ENCODE results near the gene IL17RD. TPM values are rescaled to one million over a fixed set of nuclear protein-coding genes. Genes with fewer than 3 reads are reported as not detected.
A peak's percentile ranks its signal among the peaks of the same experiment; 100 is the strongest.

The IL17RD gene
- polyA plus RNA-seq, 2 donors = 0.31 to 0.69 TPM

DNA sequence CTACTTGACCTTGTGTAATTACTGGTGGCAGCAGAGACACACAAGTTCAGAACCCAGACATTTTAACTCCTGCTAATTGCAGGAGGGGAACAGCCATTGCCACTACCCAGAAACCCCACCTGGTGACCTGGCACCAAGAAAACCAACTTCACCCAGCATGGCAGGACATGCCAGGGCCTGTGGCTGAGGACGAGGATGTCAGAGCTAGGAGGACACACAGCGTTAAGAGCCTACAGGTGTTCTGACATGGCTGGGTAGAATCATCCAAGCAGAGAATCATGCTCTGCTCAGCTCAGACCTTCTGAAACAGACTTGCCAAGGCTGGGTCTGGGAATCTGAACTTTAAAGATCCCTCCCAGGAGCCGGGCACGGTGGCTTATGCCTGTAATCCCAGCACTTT, 116.4 kb downstream of the IL17RD start:
- H3K9me3 ChIP-seq (ENCODE audit: control insufficient read depth in 2 of 2, insufficient read depth in 1 of 2, low read depth in 1 of 2, low read length in 1 of 2) = no peaks in the 10 kb centered on the region
- 45 to 67% methylated on average over 4 of the region's 4 CpGs for WGBS, 2 donors
- H3K27ac ChIP-seq (ENCODE audit: low read depth in 2 of 2, low read length in 1 of 2) = peak overlapping the region; percentile 77 to 88
- no peaks in the 10 kb centered on the region for H3K27me3 ChIP-seq (ENCODE audit: control insufficient read depth in 1 of 2, insufficient read depth in 2 of 2, low read length in 2 of 2)
- no peak overlapping the region for H3K4me3 ChIP-seq (ENCODE audit: low read depth in 1 of 2, low read length in 2 of 2)
- H3K4me1 ChIP-seq (ENCODE audit: control insufficient read depth in 2 of 2, insufficient read depth in 2 of 2, low read length in 1 of 2) = peaks cover 2 to 21% of the 10 kb centered on the region in 2 donors
- no peaks in the 10 kb centered on the region for H3K36me3 ChIP-seq (ENCODE audit: control insufficient read depth in 2 of 2, insufficient read depth in 2 of 2, low read length in 1 of 2)

DNA sequence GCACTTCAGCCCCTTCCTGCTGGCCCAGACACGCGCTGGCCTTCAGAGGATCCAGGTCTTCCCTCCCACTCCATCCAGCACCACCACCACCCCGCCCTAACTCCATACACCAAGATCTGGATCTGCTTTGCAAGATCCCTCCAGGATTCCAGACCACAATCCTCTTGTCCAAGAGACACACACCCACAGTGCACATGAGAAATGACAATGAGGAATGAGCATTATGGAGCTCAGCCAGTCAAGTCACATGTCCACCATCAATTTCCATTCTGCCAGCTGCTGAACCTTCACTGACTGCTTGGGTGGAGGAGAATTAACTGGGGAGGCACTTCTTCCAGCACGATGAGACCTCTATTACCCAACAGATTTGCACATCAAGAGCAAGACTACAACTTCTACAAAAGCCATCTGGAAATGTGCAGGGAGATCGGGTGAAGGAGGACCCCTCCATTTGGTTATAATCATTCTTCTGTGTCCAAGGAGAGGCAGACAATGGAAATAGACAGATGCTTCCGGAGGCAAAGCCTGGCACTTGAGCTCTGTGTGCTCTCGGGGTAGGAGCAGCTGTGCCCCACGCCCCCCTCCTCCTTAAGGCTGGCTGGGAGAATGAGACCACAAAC, 117.0 kb downstream of the IL17RD start:
- Histone ChIP-seq H3K27me3 (ENCODE audit: control insufficient read depth in 1 of 2, insufficient read depth in 2 of 2, low read length in 2 of 2) (no peaks in the 10 kb centered on the region), H3K9me3 (ENCODE audit: control insufficient read depth in 2 of 2, insufficient read depth in 1 of 2, low read depth in 1 of 2, low read length in 1 of 2) (no peaks in the 10 kb centered on the region), H3K4me3 (ENCODE audit: low read depth in 1 of 2, low read length in 2 of 2) (no peak overlapping the region), H3K36me3 (ENCODE audit: control insufficient read depth in 2 of 2, insufficient read depth in 2 of 2, low read length in 1 of 2) (no peaks in the 10 kb centered on the region), H3K27ac (ENCODE audit: low read depth in 2 of 2, low read length in 1 of 2) (peak overlapping the region; percentile 77 to 88), H3K4me1 (ENCODE audit: control insufficient read depth in 2 of 2, insufficient read depth in 2 of 2, low read length in 1 of 2) (peaks cover 2 to 20% of the 10 kb centered on the region in 2 donors)
- WGBS, 2 donors = 30 to 45% methylated on average over 8 of the region's 8 CpGs

DNA sequence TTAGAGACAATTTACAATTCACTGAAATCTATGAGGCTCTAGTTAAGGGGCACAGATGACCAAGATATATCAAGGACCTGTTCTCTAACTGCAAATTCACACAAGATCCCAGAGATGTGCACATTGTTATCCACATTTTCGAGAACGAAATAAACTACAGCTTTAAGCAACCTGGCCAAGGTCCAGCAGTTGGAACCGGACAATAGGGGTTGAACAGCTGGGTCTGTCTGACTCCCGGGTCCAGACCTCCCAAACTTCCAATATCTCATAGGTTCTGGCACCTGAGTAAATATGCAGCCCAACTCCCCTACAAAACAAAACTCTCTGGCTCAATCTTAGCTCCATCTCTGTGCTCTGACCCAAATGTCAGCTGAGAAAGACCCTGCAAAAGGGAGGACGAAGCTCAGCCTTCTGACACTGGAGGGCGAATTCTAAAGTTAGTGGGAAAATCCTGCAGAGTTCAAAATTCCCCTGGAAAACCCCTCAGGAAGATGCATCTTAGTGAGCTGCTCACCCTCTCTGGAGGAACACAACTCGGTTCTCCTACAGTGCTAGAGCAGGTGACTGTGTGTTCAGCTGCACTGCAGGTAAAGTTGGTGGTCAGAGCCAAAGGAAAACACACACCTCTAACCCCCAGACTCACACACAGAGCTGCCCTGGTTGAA, 118.9 kb downstream of the IL17RD start:
- Histone ChIP-seq H3K27ac (ENCODE audit: low read depth in 2 of 2, low read length in 1 of 2) (no peak overlapping the region), H3K36me3 (ENCODE audit: control insufficient read depth in 2 of 2, insufficient read depth in 2 of 2, low read length in 1 of 2) (no peaks in the 10 kb centered on the region), H3K4me3 (ENCODE audit: low read depth in 1 of 2, low read length in 2 of 2) (no peak overlapping the region), H3K27me3 (ENCODE audit: control insufficient read depth in 1 of 2, insufficient read depth in 2 of 2, low read length in 2 of 2) (no peaks in the 10 kb centered on the region), H3K9me3 (ENCODE audit: control insufficient read depth in 2 of 2, insufficient read depth in 1 of 2, low read depth in 1 of 2, low read length in 1 of 2) (no peaks in the 10 kb centered on the region), H3K4me1 (ENCODE audit: control insufficient read depth in 2 of 2, insufficient read depth in 2 of 2, low read length in 1 of 2) (peaks cover 2 to 19% of the 10 kb centered on the region in 2 donors)
- WGBS, 2 donors = 40 to 42% methylated on average over 7 of the region's 7 CpGs

GRCh38 chr3:57043518-57043917, 121.6 kb downstream of the IL17RD start:
- H3K36me3 ChIP-seq (ENCODE audit: control insufficient read depth in 2 of 2, insufficient read depth in 2 of 2, low read length in 1 of 2) = no peaks in the 10 kb centered on the region
- H3K4me1 ChIP-seq (ENCODE audit: control insufficient read depth in 2 of 2, insufficient read depth in 2 of 2, low read length in 1 of 2) = peaks cover 0 to 7% of the 10 kb centered on the region in 2 donors
- no peak overlapping the region for H3K4me3 ChIP-seq (ENCODE audit: low read depth in 1 of 2, low read length in 2 of 2)
- WGBS, 2 donors = 0% methylated on average over 1 of the region's 1 CpG
- H3K27me3 ChIP-seq (ENCODE audit: control insufficient read depth in 1 of 2, insufficient read depth in 2 of 2, low read length in 2 of 2) = no peaks in the 10 kb centered on the region
- H3K27ac ChIP-seq (ENCODE audit: low read depth in 2 of 2, low read length in 1 of 2) = no peak overlapping the region
- H3K9me3 ChIP-seq (ENCODE audit: control insufficient read depth in 2 of 2, insufficient read depth in 1 of 2, low read depth in 1 of 2, low read length in 1 of 2) = no peaks in the 10 kb centered on the region

GRCh38 chr3:57041674-57042073, 123.5 kb downstream of the IL17RD start:
- Histone ChIP-seq H3K27ac (ENCODE audit: low read depth in 2 of 2, low read length in 1 of 2) (no peak overlapping the region), H3K9me3 (ENCODE audit: control insufficient read depth in 2 of 2, insufficient read depth in 1 of 2, low read depth in 1 of 2, low read length in 1 of 2) (no peaks in the 10 kb centered on the region), H3K4me1 (ENCODE audit: control insufficient read depth in 2 of 2, insufficient read depth in 2 of 2, low read length in 1 of 2) (peaks cover 0 to 5% of the 10 kb centered on the region in 2 donors), H3K4me3 (ENCODE audit: low read depth in 1 of 2, low read length in 2 of 2) (no peak overlapping the region), H3K27me3 (ENCODE audit: control insufficient read depth in 1 of 2, insufficient read depth in 2 of 2, low read length in 2 of 2) (no peaks in the 10 kb centered on the region), H3K36me3 (ENCODE audit: control insufficient read depth in 2 of 2, insufficient read depth in 2 of 2, low read length in 1 of 2) (no peaks in the 10 kb centered on the region)
- 58% methylated on average over 6 of the region's 6 CpGs for WGBS, 2 donors

Other genes with a start within 250 kb of the IL17RD start
- gene SPATA12, start 104.7 kb downstream of the IL17RD start, polyA plus RNA-seq = under 1 TPM; 0.02 to 0.05 TPM
- 1 to 10 TPM in 1 of 2 donors, under 1 TPM in 1; 0.51 to 1.1 TPM for gene HESX1, start 34.6 kb upstream of the IL17RD start, polyA plus RNA-seq
- gene APPL1, start 62.4 kb upstream of the IL17RD start, polyA plus RNA-seq = 10 to 100 TPM in 1 of 2 donors, 1 to 10 TPM in 1; 7.8 to 12.8 TPM
- under 1 TPM in 1 of 2 donors, not detected in 1; 0.06 TPM for gene ASB14, start 127.3 kb upstream of the IL17RD start, polyA plus RNA-seq

All from esophagus (tissue), 2 donors.